Uterus (tissue), 4 donors: ENCODE data around the gene P4HA1. TPM values are rescaled to one million over a fixed set of nuclear protein-coding genes. Genes with fewer than 3 reads are reported as not detected.

Experiments used
- DNase-seq, 2 donors: peaks; one replicate each; pipeline ENCODE4 v3.0.0-alpha.2; 2019 to 2020
- H3K27ac ChIP-seq, 2 donors: fragments of 200-600 bp; sonication (generic); 1 replicate in 1 of 2; 2 replicates in 1 of 2; pipeline ENCODE4 v1.5.1; 2016 to 2018
- H3K27me3 ChIP-seq, 2 donors: fragments of 200-600 bp; sonication (generic); one replicate each; pipeline ENCODE4 v1.5.1; 2018 to 2019; ENCODE audit warnings: control low read depth in 1 of 2
- H3K36me3 ChIP-seq, 2 donors: fragments of 200-600 bp; sonication (generic); one replicate each; pipeline ENCODE4 v1.5.1; 2019; ENCODE audit warnings: control low read depth in 1 of 2
- H3K4me1 ChIP-seq, 2 donors: fragments of 200-600 bp; sonication (generic); one replicate each; pipeline ENCODE4 v1.5.1; 2018 to 2019; ENCODE audit warnings: control low read depth in 1 of 2
- H3K4me3 ChIP-seq, 2 donors: fragments of 200-600 bp; sonication (generic); 1 replicate in 1 of 2; 2 replicates in 1 of 2; pipeline ENCODE4 v1.5.1; 2018 to 2019; ENCODE audit warnings: mild to moderate bottlenecking in 1 of 2
- H3K9me3 ChIP-seq, 2 donors: fragments of 200-600 bp; sonication (generic); one replicate each; pipeline ENCODE4 v1.5.1; 2019; ENCODE audit warnings: control low read depth in 1 of 2
- POLR2A ChIP-seq, 2 donors: fragments of 450-650 bp; IDR thresholded peaks; one replicate each; pipeline ENCODE4 v1.6.1; 2016; ENCODE audit warnings: antibody characterized with exemption in 2 of 2, mild to moderate bottlenecking in 1 of 2, moderate library complexity in 1 of 2
- intact Hi-C: fragments of 100-400 bp; cut with DNase I; formaldehyde crosslinking; loops from one replicate; pipeline ENCODE4 v1.15.1; 2023; ENCODE audit warnings: low total_unique reads
- total RNA-seq, 4 donors: library from RNA; depleted of rRNA in 3 of 4; stranded (reverse); fragments of >200 nt in 3 of 4; gene quantifications; one replicate each; pipeline versions ENCODE4 v1.1.0 to v1.2.4, GENCODE V29; 2014 to 2023
- TF ChIP-seq, protein P1 (sequence below), 4 experiments: fragments of 200-600 bp in 2 of 4; fragments of 450-650 bp in 2 of 4; sonication (generic) in 2 of 4; IDR thresholded peaks; one replicate each; pipeline ENCODE4 v1.5.1; 2016 to 2019; ENCODE audit warnings: antibody characterized with exemption in 4 of 4, mild to moderate bottlenecking in 2 of 4, moderate library complexity in 1 of 4
- donor health status: DM: yes; HTN: yes; CAD: no.

P4HA1 gene
- total RNA-seq, 4 donors from 2014 or later = 17.7 to 154 (median 31.2) TPM

DNA sequence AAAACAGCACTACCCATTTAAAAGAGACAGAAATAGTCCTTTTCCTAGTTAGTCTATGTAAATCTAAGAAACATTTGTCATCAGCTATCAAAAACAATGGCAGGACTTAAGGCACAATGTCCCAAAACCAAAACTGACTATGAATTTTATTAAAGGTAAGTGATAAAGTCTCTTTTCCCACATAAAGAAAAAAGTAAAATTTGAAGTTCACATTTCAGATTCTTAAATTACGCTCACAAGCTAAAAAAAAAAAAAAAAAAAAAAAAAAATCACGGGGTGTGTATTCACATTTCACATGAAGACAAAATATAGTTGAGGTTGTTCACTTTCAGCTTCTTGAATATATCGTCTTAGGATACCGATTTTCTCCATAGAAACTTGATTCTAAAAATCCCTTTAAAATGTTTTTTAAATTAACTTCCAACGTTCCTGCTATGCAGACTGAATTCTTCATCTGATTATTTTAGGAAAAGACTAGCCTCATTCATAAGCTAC, 1.6 kb downstream of the P4HA1 start:
- Histone ChIP-seq H3K4me1 (no peaks in the 10 kb centered on the region), H3K27ac (peak overlapping the region; percentile 98 to 99), H3K27me3 (no peaks in the 10 kb centered on the region), H3K9me3 (no peaks in the 10 kb centered on the region), H3K4me3 (peak overlapping the region; percentile 91 to 94), H3K36me3 (no peaks in the 10 kb centered on the region)
- no peak for DNase-seq
- intact Hi-C loops = no loop called here
- no peak for TF ChIP-seq POLR2A (IDR thresholded peaks at IDR 0.05)
- TF ChIP-seq, protein P1, sequence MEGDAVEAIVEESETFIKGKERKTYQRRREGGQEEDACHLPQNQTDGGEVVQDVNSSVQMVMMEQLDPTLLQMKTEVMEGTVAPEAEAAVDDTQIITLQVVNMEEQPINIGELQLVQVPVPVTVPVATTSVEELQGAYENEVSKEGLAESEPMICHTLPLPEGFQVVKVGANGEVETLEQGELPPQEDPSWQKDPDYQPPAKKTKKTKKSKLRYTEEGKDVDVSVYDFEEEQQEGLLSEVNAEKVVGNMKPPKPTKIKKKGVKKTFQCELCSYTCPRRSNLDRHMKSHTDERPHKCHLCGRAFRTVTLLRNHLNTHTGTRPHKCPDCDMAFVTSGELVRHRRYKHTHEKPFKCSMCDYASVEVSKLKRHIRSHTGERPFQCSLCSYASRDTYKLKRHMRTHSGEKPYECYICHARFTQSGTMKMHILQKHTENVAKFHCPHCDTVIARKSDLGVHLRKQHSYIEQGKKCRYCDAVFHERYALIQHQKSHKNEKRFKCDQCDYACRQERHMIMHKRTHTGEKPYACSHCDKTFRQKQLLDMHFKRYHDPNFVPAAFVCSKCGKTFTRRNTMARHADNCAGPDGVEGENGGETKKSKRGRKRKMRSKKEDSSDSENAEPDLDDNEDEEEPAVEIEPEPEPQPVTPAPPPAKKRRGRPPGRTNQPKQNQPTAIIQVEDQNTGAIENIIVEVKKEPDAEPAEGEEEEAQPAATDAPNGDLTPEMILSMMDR (IDR thresholded peaks at IDR 0.05) = no peak

GRCh38 chr10:73093922-73094850, 2.5 kb downstream of the P4HA1 start:
- Histone ChIP-seq H3K4me3 (no peak overlapping the region), H3K36me3 (no peaks in the 10 kb centered on the region), H3K4me1 (no peaks in the 10 kb centered on the region), H3K9me3 (no peaks in the 10 kb centered on the region), H3K27me3 (no peaks in the 10 kb centered on the region), H3K27ac (peak overlapping the region in 1 of 2 donors; percentile 99)
- no peak for TF ChIP-seq POLR2A (IDR thresholded peaks at IDR 0.05)
- TF ChIP-seq, protein P1 (IDR thresholded peaks at IDR 0.05) = no peak
- no peak for DNase-seq
- intact Hi-C loops = no loop called here

DNA sequence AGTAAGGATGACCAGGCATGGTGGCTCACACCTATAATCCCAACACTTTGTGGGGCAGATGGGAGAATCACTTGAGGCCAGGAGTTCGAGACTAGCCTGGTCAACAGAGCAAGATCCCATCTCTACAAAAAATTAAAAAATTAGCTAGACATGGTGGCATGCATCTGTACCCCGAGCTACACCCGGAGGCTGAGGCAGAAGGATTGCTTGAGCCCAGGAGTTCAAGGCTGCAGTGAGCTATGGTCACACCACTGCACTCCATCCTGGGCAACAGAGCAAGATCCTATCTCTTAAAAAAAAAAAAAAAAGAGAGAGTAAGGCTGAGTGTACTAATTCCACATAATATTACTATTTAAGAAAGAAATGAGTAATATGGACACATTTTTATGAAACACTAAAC, 3.8 kb downstream of the P4HA1 start:
- H3K9me3 ChIP-seq = no peaks in the 10 kb centered on the region
- H3K36me3 ChIP-seq = no peaks in the 10 kb centered on the region
- H3K27ac ChIP-seq = no peak overlapping the region
- intact Hi-C loops = no loop called here
- TF ChIP-seq, protein P1 (IDR thresholded peaks at IDR 0.05) = no peak
- TF ChIP-seq POLR2A (IDR thresholded peaks at IDR 0.05) = no peak
- no peak overlapping the region for H3K4me3 ChIP-seq
- no peak for DNase-seq
- H3K4me1 ChIP-seq = no peaks in the 10 kb centered on the region
- H3K27me3 ChIP-seq = no peaks in the 10 kb centered on the region

GRCh38 chr10:73088304-73088703, 8.4 kb downstream of the P4HA1 start:
- Histone ChIP-seq H3K9me3 (no peaks in the 10 kb centered on the region), H3K4me1 (no peaks in the 10 kb centered on the region), H3K36me3 (no peaks in the 10 kb centered on the region), H3K4me3 (no peak overlapping the region), H3K27ac (no peak overlapping the region), H3K27me3 (no peaks in the 10 kb centered on the region)
- TF ChIP-seq, protein P1 (IDR thresholded peaks at IDR 0.05) = no peak
- no peak for TF ChIP-seq POLR2A (IDR thresholded peaks at IDR 0.05)
- intact Hi-C loops = no loop called here
- no peak for DNase-seq

GRCh38 chr10:73086816-73087215, 9.8 kb downstream of the P4HA1 start:
- H3K36me3 ChIP-seq = no peaks in the 10 kb centered on the region
- no peak for DNase-seq
- TF ChIP-seq POLR2A (IDR thresholded peaks at IDR 0.05) = no peak
- TF ChIP-seq, protein P1 (IDR thresholded peaks at IDR 0.05) = no peak
- intact Hi-C loops = no loop called here
- H3K27me3 ChIP-seq = no peaks in the 10 kb centered on the region
- no peaks in the 10 kb centered on the region for H3K4me1 ChIP-seq
- H3K27ac ChIP-seq = no peak overlapping the region
- no peak overlapping the region for H3K4me3 ChIP-seq
- no peaks in the 10 kb centered on the region for H3K9me3 ChIP-seq
